Measurements from ENCODE around the gene ZIC5. TPM values are rescaled to one million over a fixed set of nuclear protein-coding genes. Genes with fewer than 3 reads are reported as not detected.

ZIC5 gene
- total RNA-seq, 4 donors from 2014 or later = not detected

DNA sequence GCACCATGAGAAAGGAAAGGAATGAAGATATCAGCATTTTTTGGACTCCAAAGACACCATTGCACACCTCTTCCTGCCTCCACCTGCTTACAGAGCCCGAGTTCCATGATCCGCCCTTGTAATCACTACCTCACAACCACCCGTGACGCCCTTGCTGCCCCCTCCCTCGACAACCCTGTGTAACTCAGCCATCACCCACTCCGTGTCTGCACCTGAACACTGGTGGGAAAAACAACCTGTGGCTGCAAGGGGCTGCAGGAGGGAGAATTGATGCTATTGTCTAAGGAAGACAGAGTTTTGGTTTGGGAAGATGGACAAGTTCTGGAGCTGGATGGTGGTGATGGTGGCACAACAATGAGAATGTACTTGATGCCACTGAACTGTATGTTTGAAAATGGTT, 27.0 kb downstream of the ZIC5 start:
- DNase-seq = no peak
- Histone ChIP-seq H3K9me3 (no peaks in the 10 kb centered on the region), H3K36me3 (no peaks in the 10 kb centered on the region), H3K27me3 (peaks cover 0 to 93% (median 0%) of the 10 kb centered on the region in 4 donors), H3K4me1 (no peaks in the 10 kb centered on the region), H3K4me3 (no peak overlapping the region), H3K27ac (no peak overlapping the region)
- intact Hi-C loops (cut with DNase I) = no loop called here
- no peak for TF ChIP-seq CTCF (IDR thresholded peaks at IDR 0.05)
- no peak for TF ChIP-seq POLR2A (IDR thresholded peaks at IDR 0.05)
- 79 to 82% methylated on average over 6 of the region's 6 CpGs for WGBS, 2 donors

GRCh38 chr13:99944102-99944501, 27.5 kb downstream of the ZIC5 start:
- intact Hi-C loops (cut with DNase I) = no loop called here
- H3K9me3 ChIP-seq = no peaks in the 10 kb centered on the region
- no peaks in the 10 kb centered on the region for H3K4me1 ChIP-seq
- H3K27ac ChIP-seq = no peak overlapping the region
- peaks cover 0 to 93% (median 0%) of the 10 kb centered on the region in 4 donors for H3K27me3 ChIP-seq
- TF ChIP-seq POLR2A (IDR thresholded peaks at IDR 0.05) (no peak), CTCF (IDR thresholded peaks at IDR 0.05) (no peak)
- WGBS, 2 donors = 76% methylated on average over 7 of the region's 7 CpGs
- no peak for DNase-seq
- no peak overlapping the region for H3K4me3 ChIP-seq
- no peaks in the 10 kb centered on the region for H3K36me3 ChIP-seq

DNA sequence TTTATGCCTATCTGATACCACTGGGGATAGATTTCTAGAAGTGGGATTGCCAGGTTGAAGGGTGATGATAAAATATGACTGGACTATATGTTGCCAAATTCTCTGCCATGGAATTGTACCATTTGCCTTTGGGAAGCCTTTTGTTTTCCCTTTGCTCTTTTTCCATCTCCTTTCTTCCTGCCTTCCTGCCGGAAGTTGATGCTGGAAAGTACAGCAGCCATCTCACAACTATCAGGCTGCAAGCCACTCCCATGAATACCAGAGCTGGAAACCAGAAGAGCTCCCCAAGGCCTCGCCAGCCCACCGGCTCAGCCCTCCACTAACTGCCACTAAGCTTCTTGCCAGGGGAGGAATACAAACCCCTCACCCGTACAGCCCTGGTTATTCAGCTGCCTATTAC, 29.7 kb downstream of the ZIC5 start:
- WGBS, 2 donors = 80 to 82% methylated on average over 4 of the region's 4 CpGs
- intact Hi-C loops (cut with DNase I) = no loop called here
- Histone ChIP-seq H3K27ac (no peak overlapping the region), H3K9me3 (no peaks in the 10 kb centered on the region), H3K27me3 (peaks cover 0 to 92% (median 0%) of the 10 kb centered on the region in 4 donors), H3K36me3 (no peaks in the 10 kb centered on the region), H3K4me3 (no peak overlapping the region), H3K4me1 (no peaks in the 10 kb centered on the region)
- TF ChIP-seq POLR2A (IDR thresholded peaks at IDR 0.05) (no peak), CTCF (IDR thresholded peaks at IDR 0.05) (no peak)
- DNase-seq = no peak

GRCh38 chr13:99941086-99941485, 30.5 kb downstream of the ZIC5 start:
- WGBS, 2 donors = 51 to 60% methylated on average over 7 of the region's 7 CpGs
- intact Hi-C loops (cut with DNase I) = no loop called here
- no peak overlapping the region for H3K27ac ChIP-seq
- no peaks in the 10 kb centered on the region for H3K4me1 ChIP-seq
- H3K9me3 ChIP-seq = no peaks in the 10 kb centered on the region
- TF ChIP-seq POLR2A (IDR thresholded peaks at IDR 0.05) = no peak
- TF ChIP-seq CTCF (IDR thresholded peaks at IDR 0.05) = no peak
- H3K4me3 ChIP-seq = no peak overlapping the region
- no peaks in the 10 kb centered on the region for H3K36me3 ChIP-seq
- DNase-seq = no peak
- H3K27me3 ChIP-seq = peaks cover 0 to 89% (median 0%) of the 10 kb centered on the region in 4 donors

GRCh38 chr13:99938635-99939034, 32.9 kb downstream of the ZIC5 start:
- H3K36me3 ChIP-seq = no peaks in the 10 kb centered on the region
- H3K27ac ChIP-seq = no peak overlapping the region
- no peak overlapping the region for H3K4me3 ChIP-seq
- intact Hi-C loops (cut with DNase I) = no loop called here
- H3K4me1 ChIP-seq = no peaks in the 10 kb centered on the region
- H3K9me3 ChIP-seq = no peaks in the 10 kb centered on the region
- 60 to 83% methylated on average over 7 of the region's 7 CpGs for WGBS, 2 donors
- no peak for DNase-seq
- peaks cover 0 to 90% (median 0%) of the 10 kb centered on the region in 4 donors for H3K27me3 ChIP-seq
- TF ChIP-seq POLR2A (IDR thresholded peaks at IDR 0.05) = no peak

GRCh38 chr13:99935772-99936171, 35.8 kb downstream of the ZIC5 start:
- no peak for DNase-seq
- 66 to 83% methylated on average over 2 of the region's 2 CpGs for WGBS, 2 donors
- H3K4me3 ChIP-seq = no peak overlapping the region
- peaks cover 0 to 87% (median 0%) of the 10 kb centered on the region in 4 donors for H3K27me3 ChIP-seq
- no peaks in the 10 kb centered on the region for H3K9me3 ChIP-seq
- no peak overlapping the region for H3K27ac ChIP-seq
- no peaks in the 10 kb centered on the region for H3K36me3 ChIP-seq
- H3K4me1 ChIP-seq = no peaks in the 10 kb centered on the region
- no peak for TF ChIP-seq POLR2A (IDR thresholded peaks at IDR 0.05)
- TF ChIP-seq CTCF (IDR thresholded peaks at IDR 0.05) = no peak
- intact Hi-C loops (cut with DNase I) = no loop called here
